ENCODE results near the gene CHRNA5. TPM values are rescaled to one million over a fixed set of nuclear protein-coding genes. Genes with fewer than 3 reads are reported as not detected.
"Not testable (repeated sequence)": the region's sequence is repeated elsewhere in the genome, so short reads cannot be mapped to it uniquely, and the experiment has no call there.

The CHRNA5 gene
- total RNA-seq, 1 donor from 2014 or later: 55.3 TPM

GRCh38 chr15:78536134-78536533, 29.2 kb upstream of the CHRNA5 start:
- Mint-ChIP-seq H3K4me3 (ENCODE audit: unreplicated experiment) (no peak overlapping the region), H3K36me3 (ENCODE audit: unreplicated experiment) (no peaks in the 10 kb centered on the region), H3K27ac (ENCODE audit: unreplicated experiment) (no peak overlapping the region), H3K27me3 (ENCODE audit: unreplicated experiment) (peaks cover 6% of the 10 kb centered on the region), H3K4me1 (ENCODE audit: low read depth, unreplicated experiment) (no peaks in the 10 kb centered on the region), H3K9me3 (ENCODE audit: unreplicated experiment) (peaks cover 4% of the 10 kb centered on the region)
- no peak for DNase-seq
- no peak for TF ChIP-seq CTCF (IDR thresholded peaks at IDR 0.05; ENCODE audit: partially characterized antibody, unreplicated experiment)

GRCh38 chr15:78537266-78537905, 27.9 kb upstream of the CHRNA5 start:
- Mint-ChIP-seq H3K27ac (ENCODE audit: unreplicated experiment) (no peak overlapping the region), H3K9me3 (ENCODE audit: unreplicated experiment) (peaks cover 7% of the 10 kb centered on the region), H3K4me1 (ENCODE audit: low read depth, unreplicated experiment) (peaks cover 8% of the 10 kb centered on the region), H3K36me3 (ENCODE audit: unreplicated experiment) (no peaks in the 10 kb centered on the region), H3K27me3 (ENCODE audit: unreplicated experiment) (peaks cover 6% of the 10 kb centered on the region), H3K4me3 (ENCODE audit: unreplicated experiment) (no peak overlapping the region)
- TF ChIP-seq CTCF (IDR thresholded peaks at IDR 0.05; ENCODE audit: partially characterized antibody, unreplicated experiment): no peak
- DNase-seq: no peak

- no peak for TF ChIP-seq CTCF (IDR thresholded peaks at IDR 0.05; ENCODE audit: partially characterized antibody, unreplicated experiment)
- Mint-ChIP-seq H3K9me3 (ENCODE audit: unreplicated experiment) (peaks cover 7% of the 10 kb centered on the region), H3K4me1 (ENCODE audit: low read depth, unreplicated experiment) (peaks cover 9% of the 10 kb centered on the region), H3K36me3 (ENCODE audit: unreplicated experiment) (no peaks in the 10 kb centered on the region), H3K4me3 (ENCODE audit: unreplicated experiment) (no peak overlapping the region), H3K27me3 (ENCODE audit: unreplicated experiment) (peaks cover 6% of the 10 kb centered on the region), H3K27ac (ENCODE audit: unreplicated experiment) (no peak overlapping the region)
- no peak for DNase-seq
Observed at GRCh38 chr15:78538358-78538757, 27.0 kb upstream of the CHRNA5 start.

- not testable (repeated sequence) for H3K36me3 Mint-ChIP-seq (ENCODE audit: unreplicated experiment); H3K4me1 Mint-ChIP-seq (ENCODE audit: low read depth, unreplicated experiment); DNase-seq; H3K9me3 Mint-ChIP-seq (ENCODE audit: unreplicated experiment); H3K27me3 Mint-ChIP-seq (ENCODE audit: unreplicated experiment)
- H3K4me3 Mint-ChIP-seq (ENCODE audit: unreplicated experiment): peak overlapping the region; percentile 93
- peak overlapping the region; percentile 96 for H3K27ac Mint-ChIP-seq (ENCODE audit: unreplicated experiment)
Observed at GRCh38 chr15:78539464-78540140, 25.7 kb upstream of the CHRNA5 start.

- H3K27ac Mint-ChIP-seq (ENCODE audit: unreplicated experiment): peak within 1 kb of the TSS; percentile 96
Observed at GRCh38 chr15:78540141-78540870, 25.0 kb upstream of the CHRNA5 start, which contains the start of gene PSMA4. Gene PSMA4 (plus strand): TSS chr15:78540444. CDS start chr15:78541928, 1,484 bp downstream.

More at GRCh38 chr15:78540141-78540870, 25.0 kb upstream of the CHRNA5 start, which contains the start of gene PSMA4:
- TF ChIP-seq CTCF (IDR thresholded peaks at IDR 0.05; ENCODE audit: partially characterized antibody, unreplicated experiment): no peak
- peaks cover 6% of the 10 kb centered on the region for H3K27me3 Mint-ChIP-seq (ENCODE audit: unreplicated experiment)
- H3K4me1 Mint-ChIP-seq (ENCODE audit: low read depth, unreplicated experiment): peaks cover 9% of the 10 kb centered on the region
- peak; percentile 92 for DNase-seq
- H3K36me3 Mint-ChIP-seq (ENCODE audit: unreplicated experiment): no peaks in the 10 kb centered on the region
- peak within 1 kb of the TSS; percentile 99 for H3K4me3 Mint-ChIP-seq (ENCODE audit: unreplicated experiment)
- H3K9me3 Mint-ChIP-seq (ENCODE audit: unreplicated experiment): peaks cover 7% of the 10 kb centered on the region
